ENCODE results near the gene KCNMB4.

Gene KCNMB4

GRCh38 chr12:70448371-70448770 lies 82.3 kb downstream of the KCNMB4 start:
- DNase-seq = no peak

GRCh38 chr12:70449074-70449752 lies 83.1 kb downstream of the KCNMB4 start:
- DNase-seq = no peak

GRCh38 chr12:70449753-70450341 lies 83.8 kb downstream of the KCNMB4 start:
- DNase-seq = no peak

GRCh38 chr12:70451528-70451927 lies 85.4 kb downstream of the KCNMB4 start:
- no peak for DNase-seq

- DNase-seq = no peak
Observed at GRCh38 chr12:70456953-70457352, 90.9 kb downstream of the KCNMB4 start.

GRCh38 chr12:70459786-70460185 lies 93.7 kb downstream of the KCNMB4 start:
- DNase-seq = no peak

- no peak for DNase-seq
Observed at GRCh38 chr12:70463997-70464396, 97.9 kb downstream of the KCNMB4 start.

- DNase-seq = no peak
Observed at GRCh38 chr12:70466753-70467152, 100.7 kb downstream of the KCNMB4 start.

GRCh38 chr12:70467476-70467875 lies 101.4 kb downstream of the KCNMB4 start:
- no peak for DNase-seq

- DNase-seq = no peak
Observed at GRCh38 chr12:70467918-70468733, 102.0 kb downstream of the KCNMB4 start.

GRCh38 chr12:70468741-70469140 lies 102.7 kb downstream of the KCNMB4 start:
- DNase-seq = no peak

- DNase-seq = no peak
Observed at GRCh38 chr12:70469221-70469820, 103.2 kb downstream of the KCNMB4 start.

- no peak for DNase-seq
Observed at GRCh38 chr12:70482764-70483163, 116.7 kb downstream of the KCNMB4 start.

All from CD4-positive, alpha-beta T cell treated with Interleukin-1 beta for 1 hour (primary cell).